GM13976 (cell line): Measurements from ENCODE around the gene MAML2.

ENCODE experiments used
- DNase-seq: peaks from one replicate; pipeline ENCODE4 v3.0.0; 2012; ENCODE audit warnings: low spot score
- CTCF ChIP-seq: IDR thresholded peaks from 2 replicates; pipeline ENCODE4 v1.5.1; 2012; ENCODE audit warnings: borderline replicate concordance, mild to moderate bottlenecking; ENCODE audit not compliant: insufficient read depth; ENCODE audit errors: extremely low read depth, missing control alignments, control extremely low read depth
- in situ Hi-C: fragments of 300-500 bp; cut with MboI; formaldehyde crosslinking; loops from one replicate; pipeline ENCODE4 v1.12.0; 2022; ENCODE audit warnings: low sequenced_read_pairs, mixed read lengths, inconsistent platforms; ENCODE audit not compliant: unreplicated experiment

The MAML2 gene

GRCh38 chr11:96044311-96044710 lies 298.7 kb downstream of the MAML2 start:
- DNase-seq: no peak
- no peak for TF ChIP-seq CTCF
- in situ Hi-C loops: no loop called here

- in situ Hi-C loops: no loop called here
- TF ChIP-seq CTCF: no peak
- no peak for DNase-seq
Observed at GRCh38 chr11:96043291-96043690, 299.7 kb downstream of the MAML2 start.

GRCh38 chr11:96038046-96038445 lies 304.9 kb downstream of the MAML2 start:
- no peak for TF ChIP-seq CTCF
- in situ Hi-C loops: no loop called here
- DNase-seq: no peak

- TF ChIP-seq CTCF: no peak
- no peak for DNase-seq
- in situ Hi-C loops: no loop called here
Observed at GRCh38 chr11:96037405-96037949, 305.5 kb downstream of the MAML2 start.

GRCh38 chr11:96036863-96037262 lies 306.1 kb downstream of the MAML2 start:
- DNase-seq: no peak
- in situ Hi-C loops: no loop called here
- no peak for TF ChIP-seq CTCF

GRCh38 chr11:96035740-96036078 lies 307.3 kb downstream of the MAML2 start:
- in situ Hi-C loops: no loop called here
- no peak for DNase-seq
- TF ChIP-seq CTCF: no peak
